ENCODE data around the gene SELENOT. TPM values are rescaled to one million over a fixed set of nuclear protein-coding genes. Genes with fewer than 3 reads are reported as not detected.
"Not testable (repeated sequence)": the region's sequence is repeated elsewhere in the genome, so short reads cannot be mapped to it uniquely, and the experiment has no call there.

Gene SELENOT
- total and polyA plus RNA-seq, 12 donors, result 15.9 to 101 (median 76.1) TPM

DNA sequence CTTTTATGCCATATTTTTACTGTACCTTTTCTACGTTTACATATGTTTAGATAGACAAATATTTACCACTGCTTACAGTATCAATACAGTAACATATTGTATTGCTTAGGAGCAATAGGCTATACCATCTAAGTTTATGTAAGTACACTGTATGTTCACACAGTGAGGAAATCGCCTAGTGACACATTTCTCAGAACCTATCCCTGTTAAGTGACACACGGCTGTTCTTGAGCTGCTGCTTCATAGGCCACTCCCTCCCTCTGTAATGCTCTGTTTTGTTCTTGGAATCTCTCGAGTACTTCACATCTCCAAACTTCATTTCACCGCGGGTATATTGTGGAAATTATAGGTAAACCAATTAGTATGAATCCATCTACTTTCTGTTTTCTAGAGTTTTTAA is 13.4 kb upstream of the SELENOT start:
- no peak for TF ChIP-seq CTCF (IDR thresholded peaks at IDR 0.05)
- intact Hi-C loops (cut with DNase I), result loop anchor here in 1 of 10 donors (5.0 kb wide), 1 partner anchor 32 kb away; no protein-coding TSS in a partner anchor
- 73 to 82% methylated on average over 6 of the region's 6 CpGs for WGBS, 2 donors
- no peaks in the 10 kb centered on the region for H3K27me3 ChIP-seq
- H3K9me3 ChIP-seq, result no peaks in the 10 kb centered on the region
- DNase-seq (no peak), ATAC-seq (peak in 1 of 8 donors; percentile 25)
- no peak overlapping the region for H3K27ac ChIP-seq
- H3K36me3 ChIP-seq, result peaks cover 0 to 18% (median 0%) of the 10 kb centered on the region in 9 donors
- peaks cover 0 to 25% (median 4%) of the 10 kb centered on the region in 9 donors for H3K4me1 ChIP-seq
- no peak overlapping the region for H3K4me3 ChIP-seq

DNA sequence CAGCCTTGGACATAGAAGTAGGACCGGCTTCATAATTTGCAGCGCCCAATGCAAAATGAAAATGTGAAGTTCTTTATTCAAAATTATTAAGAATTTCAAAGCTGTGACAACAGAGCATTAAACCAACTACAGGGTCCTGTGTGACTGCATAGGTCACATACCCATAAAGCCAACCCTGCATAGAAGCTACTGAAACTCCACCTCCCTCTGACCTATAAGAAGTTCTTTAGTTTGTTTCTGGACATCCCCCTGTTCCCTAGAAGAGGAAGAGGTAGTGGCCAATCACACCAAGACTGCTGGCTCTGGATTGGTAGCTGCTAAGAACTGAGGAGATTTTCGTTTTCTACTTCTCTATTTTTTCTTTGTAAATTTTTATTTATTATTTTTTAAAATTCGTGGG is 9.0 kb upstream of the SELENOT start:
- 89 to 93% methylated on average over 4 of the region's 4 CpGs for WGBS, 2 donors
- no peak for ATAC-seq
- no peaks in the 10 kb centered on the region for H3K36me3 ChIP-seq

DNA sequence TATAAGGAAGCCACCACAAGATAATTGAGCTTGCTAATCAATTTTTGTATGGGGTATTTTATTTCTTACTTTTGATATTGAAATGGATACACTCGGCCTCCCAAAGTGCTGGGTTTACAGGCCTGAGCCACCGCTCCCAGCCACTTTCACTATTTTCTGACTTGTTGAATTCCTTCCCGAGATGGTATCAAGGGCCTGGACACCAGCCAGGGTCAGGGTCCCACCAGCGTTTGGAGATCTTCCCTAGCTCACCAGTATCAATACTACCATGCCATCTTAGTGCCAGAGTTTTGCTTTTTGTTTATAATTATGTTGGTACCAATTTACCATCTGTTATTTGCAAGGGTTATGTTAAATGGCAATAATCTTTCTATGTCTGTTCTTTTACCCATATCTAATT is 5.5 kb upstream of the SELENOT start:
- DNase-seq, result no peak
- Histone ChIP-seq H3K27me3 (no peaks in the 10 kb centered on the region), H3K4me1 (peaks cover 0 to 30% (median 9%) of the 10 kb centered on the region in 9 donors), H3K9me3 (no peaks in the 10 kb centered on the region), H3K36me3 (no peaks in the 10 kb centered on the region), H3K27ac (no peak overlapping the region), H3K4me3 (no peak overlapping the region)
- no peak for ATAC-seq
- intact Hi-C loops (cut with DNase I), result no loop called here
- WGBS, 2 donors, result 77 to 84% methylated on average over 4 of the region's 4 CpGs
- no peak for TF ChIP-seq CTCF (IDR thresholded peaks at IDR 0.05)

More for the DNA sequence above, 9.0 kb upstream of the SELENOT start:
- Histone ChIP-seq H3K4me1 (peaks cover 0 to 6% (median under 1%) of the 10 kb centered on the region in 9 donors), H3K27me3 (no peaks in the 10 kb centered on the region), H3K27ac (no peak overlapping the region), H3K9me3 (no peaks in the 10 kb centered on the region), H3K4me3 (no peak overlapping the region)
- no peak for TF ChIP-seq CTCF (IDR thresholded peaks at IDR 0.05)
- intact Hi-C loops (cut with DNase I), result loop anchor here in 1 of 10 donors (5.0 kb wide), 1 partner anchor 37 kb away; no protein-coding TSS in a partner anchor
- DNase-seq, result no peak

DNA sequence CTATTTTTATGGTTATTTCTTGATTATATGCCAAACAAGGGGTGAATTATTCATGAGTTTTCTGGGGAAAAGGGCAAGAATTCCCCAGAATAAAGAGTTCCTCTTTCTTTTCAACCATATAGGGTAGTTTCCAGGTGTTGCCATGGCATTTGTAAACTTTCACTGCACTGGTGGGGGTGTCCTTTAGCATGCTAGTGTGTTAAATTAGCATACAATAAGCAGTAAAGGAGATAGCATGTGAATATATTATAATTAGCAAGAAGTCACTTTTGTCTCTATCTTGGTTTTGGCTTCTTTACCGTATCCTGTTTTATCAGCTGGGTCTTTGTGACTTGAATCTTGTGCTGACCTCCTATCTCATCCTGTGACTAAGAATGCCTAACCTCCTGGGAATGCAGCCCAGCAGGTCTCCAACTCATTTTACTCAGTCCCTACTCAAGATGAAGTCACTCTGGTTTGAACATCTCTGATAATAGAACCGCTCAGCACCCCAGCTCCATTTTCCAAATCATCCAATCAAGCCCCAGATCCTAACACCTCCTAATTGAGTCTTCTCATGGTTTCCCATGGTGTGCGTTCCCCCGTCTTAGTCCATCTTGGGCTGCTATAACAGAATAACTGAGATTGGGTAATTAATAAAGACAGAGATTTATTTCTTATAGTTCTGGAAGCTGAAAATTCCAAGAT is 3.4 kb upstream of the SELENOT start:
- Histone ChIP-seq H3K27ac (peak overlapping the region in 2 of 10 donors; percentile 17 to 34), H3K9me3 (no peaks in the 10 kb centered on the region), H3K4me3 (no peak overlapping the region), H3K4me1 (peaks cover 0 to 35% (median 18%) of the 10 kb centered on the region in 9 donors), H3K27me3 (no peaks in the 10 kb centered on the region), H3K36me3 (no peaks in the 10 kb centered on the region)
- 63 to 64% methylated on average over 4 of the region's 4 CpGs for WGBS, 2 donors
- ATAC-seq, result no peak
- intact Hi-C loops (cut with DNase I), result loop anchor here in 6 of 10 donors (5.0 to 10.0 kb wide), 6 partner anchors 52 to 1605 kb away; partner anchors contain the start of genes ERICH6 (in 5 of the 6), SIAH2 (in 3 of the 6), EIF2A (in 1 of the 6) and GYG1 (in 1 of the 6)
- TF ChIP-seq CTCF (IDR thresholded peaks at IDR 0.05), result no peak
- no peak for DNase-seq

- WGBS, 2 donors, result 83 to 84% methylated on average over 13 of the region's 13 CpGs
- intact Hi-C loops (cut with DNase I), result loop anchor here in 6 of 10 donors (5.0 to 10.0 kb wide), 6 partner anchors 54 to 1606 kb away; partner anchors contain the start of genes ERICH6 (in 5 of the 6), SIAH2 (in 3 of the 6), EIF2A (in 1 of the 6) and GYG1 (in 1 of the 6)
- not testable (repeated sequence) for DNase-seq, H3K9me3 ChIP-seq, H3K27me3 ChIP-seq, H3K27ac ChIP-seq, H3K4me3 ChIP-seq, ATAC-seq, H3K36me3 ChIP-seq
- peaks cover 0 to 47% (median 29%) of the 10 kb centered on the region in 9 donors for H3K4me1 ChIP-seq
These were observed 2.2 kb upstream of the SELENOT start for GRCh38 chr3:150600647-150601530.
